HepG2 (cell line): ENCODE results near the gene PARD3. TPM values are rescaled to one million over a fixed set of nuclear protein-coding genes. Genes with fewer than 3 reads are reported as not detected.

Source experiments
- ATAC-seq: fragments of 200-7000 bp; cut with Tn5 transposase; 3 replicates; pipeline ENCODE4 v1.9.1; 2020; ENCODE audit warnings: mild to moderate bottlenecking, moderate library complexity
- BruUV-seq: library from RNA; stranded (reverse); fragments of 400-500 nt; replicated peaks from 2 replicates; lab custom pipeline; 2021; lab: Mats Ljungman, UMichigan
- CTCF ChIA-PET: fragments of 300-600 bp; formaldehyde crosslinking; extraction: SDS; loops from one replicate; lab custom pipeline; 2021; ENCODE audit warnings: low total read pairs, inconsistent platforms, low intra/inter-chr PET ratio; lab: Yijun Ruan, JAX
- POLR2A ChIA-PET: fragments of 350-600 bp; sonication (Branson Sonifier 250); formaldehyde crosslinking; loops from one replicate; lab custom pipeline; 2020; ENCODE audit warnings: antibody characterized with exemption, inconsistent platforms; lab: Yijun Ruan, JAX
- DNase-seq: peaks from one replicate; pipeline ENCODE4 v3.0.0-alpha.2; 2015; ENCODE audit warnings: low spot score
- FAIRE-seq: peaks from 3 replicates; lab custom pipeline; 2011; peaks lifted over from hg19 to GRCh38; lab: Jason Lieb, UNC
- H2AFZ ChIP-seq: one replicate; pipeline ENCODE4 v1.6.1; 2011; ENCODE audit warnings: low read length, inconsistent platforms
- H3K27ac ChIP-seq: fragments of 300-600 bp; 3 replicates; pipeline ENCODE4 v1.8.0; 2011; ENCODE audit warnings: mixed run types, mild to moderate bottlenecking, mixed read lengths, low read length, inconsistent platforms; ENCODE audit not compliant: insufficient read depth; ENCODE audit errors: extremely low read length
- H3K27me3 ChIP-seq, 2 experiments: fragments of 200-600 bp in 1 of 2; 2 replicates in 1 of 2; 3 replicates in 1 of 2; pipeline versions ENCODE4 v1.6.0 to v1.8.0; 2011; ENCODE audit warnings: low read length in 2 of 2, mild to moderate bottlenecking in 2 of 2, moderate library complexity in 2 of 2, inconsistent platforms in 1 of 2; ENCODE audit not compliant: insufficient read depth in 2 of 2, control insufficient read depth in 1 of 2
- H3K36me3 ChIP-seq, 2 experiments: fragments of 200-600 bp in 1 of 2; replicated peaks in 1 of 2; 2 replicates in 1 of 2; 3 replicates in 1 of 2; pipeline versions ENCODE4 v1.5.1 to v1.8.0; 2011; ENCODE audit warnings: low read length in 2 of 2, inconsistent platforms in 1 of 2; ENCODE audit not compliant: insufficient read depth in 2 of 2, control insufficient read depth in 1 of 2
- H3K4me1 ChIP-seq: 2 replicates; pipeline ENCODE4 v1.5.1; 2012; ENCODE audit warnings: low read length, inconsistent platforms; ENCODE audit not compliant: insufficient read depth
- H3K4me2 ChIP-seq: 2 replicates; pipeline ENCODE4 v1.6.0; 2011; ENCODE audit warnings: low read depth, low read length, inconsistent platforms
- H3K4me3 ChIP-seq, 3 experiments: fragments of 200-600 bp in 1 of 3; sonication (generic), shearing (Covaris generic) in 1 of 3; replicated peaks in 1 of 3; 2 replicates each; pipeline ENCODE4 v1.5.1; 2011 to 2016; ENCODE audit warnings: low read length in 3 of 3, inconsistent platforms in 2 of 3, low read depth in 2 of 3, mild to moderate bottlenecking in 2 of 3, control low read depth in 1 of 3, mixed read lengths in 1 of 3; ENCODE audit not compliant: insufficient read depth in 1 of 3
- H3K79me2 ChIP-seq: one replicate; pipeline ENCODE4 v1.6.1; 2011; ENCODE audit warnings: low read length, inconsistent platforms; ENCODE audit not compliant: insufficient read depth
- H3K9ac ChIP-seq: 2 replicates; pipeline ENCODE4 v1.6.0; 2011; ENCODE audit warnings: mild to moderate bottlenecking, low read depth, low read length, inconsistent platforms; ENCODE audit not compliant: insufficient read depth
- H3K9me3 ChIP-seq: 2 replicates; pipeline ENCODE4 v1.5.1; 2012; ENCODE audit warnings: mild to moderate bottlenecking, low read length
- H4K20me1 ChIP-seq: 2 replicates; pipeline ENCODE4 v1.6.0; 2011; ENCODE audit warnings: inconsistent platforms, mild to moderate bottlenecking, low read length, moderate library complexity; ENCODE audit not compliant: insufficient read depth
- DNMT1 ChIP-seq: sonication (generic); formaldehyde crosslinking; IDR thresholded peaks from 2 replicates; pipeline ENCODE4 v1.5.1; 2020; ENCODE audit warnings: mild to moderate bottlenecking, missing genetic modification reagents
- HNRNPK ChIP-seq: fragments of 200-400 bp; formaldehyde crosslinking; IDR thresholded peaks from 2 replicates; pipeline ENCODE4 v1.6.1; 2018; ENCODE audit warnings: low read length, low read depth, moderate library complexity, mild to moderate bottlenecking; ENCODE audit not compliant: poor library complexity, severe bottlenecking
- HOXA7 ChIP-seq: sonication (generic); formaldehyde crosslinking; IDR thresholded peaks from 2 replicates; pipeline ENCODE4 v1.8.1; 2022; ENCODE audit warnings: mild to moderate bottlenecking, missing genetic modification reagents, moderate library complexity
- IRF2 ChIP-seq: IDR thresholded peaks from 2 replicates; pipeline ENCODE4 v1.6.1; 2018; ENCODE audit warnings: missing genetic modification reagents, missing compliant biosample characterization
- KAT7 ChIP-seq: IDR thresholded peaks from 2 replicates; pipeline ENCODE4 v1.6.1; 2018; ENCODE audit warnings: borderline replicate concordance, missing compliant biosample characterization
- PCBP1 ChIP-seq: fragments of 200-400 bp; formaldehyde crosslinking; IDR thresholded peaks from 2 replicates; pipeline ENCODE4 v1.6.1; 2017; ENCODE audit warnings: mild to moderate bottlenecking, low read depth, low read length, borderline replicate concordance
- PCBP2 ChIP-seq: fragments of 200-400 bp; formaldehyde crosslinking; optimal IDR thresholded peaks from 2 replicates; pipeline ENCODE3; 2018; ENCODE audit warnings: low read length, low read depth; ENCODE audit not compliant: poor library complexity, severe bottlenecking
- PHF21A ChIP-seq: sonication (generic); formaldehyde crosslinking; IDR thresholded peaks from 2 replicates; pipeline ENCODE4 v1.5.0; 2020; ENCODE audit warnings: mild to moderate bottlenecking, missing genetic modification reagents
- THAP11 ChIP-seq: IDR thresholded peaks from 2 replicates; pipeline ENCODE4 v1.6.1; 2016; ENCODE audit warnings: missing biosample characterization, missing genetic modification reagents
- ZNF382 ChIP-seq: sonication (generic); formaldehyde crosslinking; IDR thresholded peaks from 2 replicates; pipeline ENCODE4 v1.5.0; 2020; ENCODE audit warnings: missing genetic modification reagents, mild to moderate bottlenecking, borderline replicate concordance
- ZNF510 ChIP-seq: sonication (generic); formaldehyde crosslinking; IDR thresholded peaks from 2 replicates; pipeline ENCODE4 v1.4.0; 2020; ENCODE audit warnings: low read depth, mild to moderate bottlenecking, missing genetic modification reagents
- ZNF564 ChIP-seq: sonication (generic); formaldehyde crosslinking; IDR thresholded peaks from 2 replicates; pipeline ENCODE4 v1.8.1; 2023; ENCODE audit warnings: mild to moderate bottlenecking, missing genetic modification reagents
- ZNF614 ChIP-seq: IDR thresholded peaks from 2 replicates; pipeline ENCODE4 v1.6.1; 2018; ENCODE audit warnings: missing biosample characterization, missing genetic modification reagents, inconsistent platforms, borderline replicate concordance
- ZNF773 ChIP-seq: sonication (generic); formaldehyde crosslinking; IDR thresholded peaks from 2 replicates; pipeline ENCODE4 v1.4.0; 2020; ENCODE audit warnings: missing genetic modification reagents, borderline replicate concordance
- WGBS: methylation state at CpG from one replicate; pipeline ENCODE4 v1.1.6; 2017; ENCODE audit warnings: low lambda C conversion rate; 5-methylcytosine and 5-hydroxymethylcytosine counted together
- in situ Hi-C: cut with HindIII; loops from 2 replicates; pipeline ENCODE4 v1.10.0; 2017; ENCODE audit warnings: low pct_unique_long_range_greater_than_20kb; ENCODE audit not compliant: extremely low pct_ligation_motif_present
- intact Hi-C: fragments of 100-400 bp; cut with micrococcal nuclease; formaldehyde crosslinking; loops from one replicate; pipeline ENCODE4 v1.10.0; 2022; ENCODE audit not compliant: unreplicated experiment
- polyA plus RNA-seq, 8 experiments: library from polyadenylated mRNA; depleted of rRNA in 3 of 8; stranded (reverse) in 7 of 8; unstranded in 1 of 8; fragments of >200 nt; fragmentation: Illumina TruSeq in 4 of 8; extraction: Trizol in 4 of 8; gene quantifications; 2 replicates each; pipeline versions ENCODE4 v1.2.1 to v1.2.3, GENCODE V29; 2011 to 2016; ENCODE audit warnings: low read depth in 4 of 8, missing spikeins in 1 of 8, mixed read lengths in 1 of 8; ENCODE audit not compliant: insufficient read depth in 1 of 8
- total RNA-seq, 5 experiments: library from RNA; depleted of rRNA; stranded (reverse); fragments of >200 nt; fragmentation: Illumina TruSeq; extraction: Trizol; gene quantifications; 2 replicates each; pipeline ENCODE4 v1.2.3, GENCODE V29; 2016; ENCODE audit warnings: low read depth in 1 of 5

The PARD3 gene
- total and polyA plus RNA-seq, 2 of the 13 experiments (the other 11 are each of a cell fraction or from before 2014, with no cell fraction given): 40.9 to 60.0 TPM

DNA sequence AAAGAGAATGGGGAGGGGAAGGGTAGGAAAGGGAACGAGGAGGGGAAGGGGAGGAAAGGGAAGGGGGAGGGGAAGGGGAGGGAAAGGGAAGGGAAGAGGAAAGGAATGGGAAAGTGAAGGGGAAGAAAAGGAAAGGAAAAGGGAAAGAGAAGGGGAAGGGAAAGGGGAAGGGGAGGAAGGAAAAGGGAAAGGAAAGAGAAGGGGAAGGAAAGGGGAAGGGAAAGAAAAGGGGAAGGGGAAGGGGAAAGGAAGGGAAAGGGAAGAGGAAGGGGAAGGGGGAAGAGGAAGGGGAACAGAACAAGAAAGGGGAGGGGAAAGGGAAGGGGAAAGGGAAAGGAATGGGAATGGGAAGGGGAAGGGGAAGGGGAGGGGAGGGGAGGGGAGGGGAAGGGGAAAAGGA is 352.1 kb downstream of the PARD3 start:
- H3K9ac ChIP-seq: no peak overlapping the region
- no peak overlapping the region for H3K4me2 ChIP-seq
- H3K27ac ChIP-seq: no peak overlapping the region
- no peaks in the 10 kb centered on the region for H3K9me3 ChIP-seq
- H4K20me1 ChIP-seq: no peaks in the 10 kb centered on the region
- WGBS: 93% methylated on average over 1 of the region's 1 CpG
- no peaks in the 10 kb centered on the region for H3K4me1 ChIP-seq
- H3K4me3 ChIP-seq: no peak overlapping the region
- TF ChIP-seq PCBP2 (peak; percentile 77), HNRNPK (peak; percentile 34), ZNF510 (CRISPR knock-in tag) (no peak), PCBP1 (0 out of 2 replicates have a peak, but pooled peaks have one; percentile 56), ZNF614 (CRISPR knock-in tag) (no peak), KAT7 (CRISPR knock-in tag) (no peak), ZNF564 (CRISPR knock-in tag) (no peak)
- no peak for ATAC-seq
- no peak for DNase-seq
- FAIRE-seq: no peak
- H3K36me3 ChIP-seq: peaks cover 3 to 4% of the 10 kb centered on the region in 2 experiments; a peak in 3 of 5 replicates
- CTCF ChIA-PET: no interaction called here
- no peaks in the 10 kb centered on the region; a peak in 1 of 5 replicates for H3K27me3 ChIP-seq
- POLR2A ChIA-PET: no interaction called here
- BruUV-seq: no TSS peak
- H2AFZ ChIP-seq: no peak overlapping the region
- in situ Hi-C loops (no loop called here), intact Hi-C loops (no loop called here)
- no peaks in the 10 kb centered on the region for H3K79me2 ChIP-seq

DNA sequence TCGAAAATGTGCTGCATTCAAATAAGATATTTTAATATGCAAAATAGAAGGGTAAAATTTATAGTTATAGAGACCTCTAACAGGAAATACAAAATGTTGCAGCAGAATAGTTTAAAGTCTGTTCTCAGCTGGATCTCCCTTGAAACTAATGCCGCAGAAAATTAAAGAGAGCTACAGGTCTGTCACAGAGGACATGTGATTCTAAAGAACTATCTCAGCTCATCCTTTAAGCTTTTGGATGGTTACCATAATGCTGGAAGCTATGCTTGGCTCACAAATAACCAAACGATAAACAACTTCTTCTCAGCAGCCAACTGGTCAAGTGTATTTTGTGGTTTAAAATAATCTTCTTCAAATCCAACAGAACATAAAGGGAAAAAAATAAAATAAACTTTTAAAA is 353.0 kb downstream of the PARD3 start:
- Histone ChIP-seq H3K4me3 (no peak overlapping the region), H3K4me1 (no peaks in the 10 kb centered on the region), H3K27ac (no peak overlapping the region), H3K9me3 (no peaks in the 10 kb centered on the region), H3K79me2 (no peaks in the 10 kb centered on the region), H3K27me3 (no peaks in the 10 kb centered on the region), H3K9ac (no peak overlapping the region), H4K20me1 (no peaks in the 10 kb centered on the region), H2AFZ (no peak overlapping the region), H3K4me2 (no peak overlapping the region), H3K36me3 (no peaks in the 10 kb centered on the region)
- ATAC-seq: no peak
- FAIRE-seq: no peak
- ChIA-PET POLR2A (no interaction called here), CTCF (no interaction called here)
- in situ Hi-C loops (no loop called here), intact Hi-C loops (no loop called here)
- WGBS: 96% methylated on average over 3 of the region's 3 CpGs
- BruUV-seq: no TSS peak
- DNase-seq: no peak
- no peak for TF ChIP-seq HOXA7 (CRISPR knock-in tag)
- TF ChIP-seq DNMT1 (CRISPR knock-in tag): no peak
- TF ChIP-seq THAP11: no peak
- TF ChIP-seq ZNF382 (CRISPR knock-in tag): no peak
- TF ChIP-seq IRF2 (CRISPR knock-in tag): no peak
- TF ChIP-seq ZNF773: no peak
- TF ChIP-seq PHF21A (CRISPR knock-in tag): no peak
